ENCODE results near the gene RRP8.

The RRP8 gene

DNA sequence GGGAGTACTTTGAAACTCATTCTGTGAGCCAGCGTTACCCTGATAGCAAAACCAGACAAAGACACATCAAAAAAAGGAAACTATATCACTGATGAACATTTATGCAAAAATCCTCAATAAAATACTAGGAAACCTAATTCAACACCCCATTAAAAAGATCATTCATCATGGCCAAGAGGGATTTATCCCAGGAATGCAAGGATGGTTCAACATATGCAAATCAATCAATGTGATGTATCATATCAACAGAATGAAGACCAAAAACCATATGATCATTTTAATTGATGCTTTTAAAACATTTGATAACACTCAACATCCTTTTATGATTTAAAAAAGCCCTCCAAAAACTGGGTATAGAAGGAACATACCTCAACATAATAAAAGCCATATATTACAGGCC, 19.8 kb downstream of the RRP8 start:
- Histone ChIP-seq H3K18ac (ENCODE audit: low read length) (no peak overlapping the region), H3K9me3 (replicated peaks in 1 of 2; ENCODE audit: control insufficient read depth in 2 of 2, insufficient read depth in 1 of 2, low read depth in 1 of 2, low read length in 2 of 2) (peaks cover 8 to 23% of the 10 kb centered on the region in 2 donors), H3K4ac (ENCODE audit: low read length) (no peak overlapping the region), H3K9ac (ENCODE audit: low read depth, low read length, poor library complexity) (no peak overlapping the region), H3K36me3 (replicated peaks in 1 of 2; ENCODE audit: control insufficient read depth in 2 of 2, insufficient read depth in 2 of 2, low read length in 2 of 2) (peaks cover 0 to 4% of the 10 kb centered on the region in 2 donors), H2AFZ (ENCODE audit: low read length) (no peak overlapping the region), H3K79me1 (ENCODE audit: low read depth, low read length) (peaks cover 5% of the 10 kb centered on the region), H3K23ac (ENCODE audit: low read depth, low read length, poor library complexity) (no peak overlapping the region), H2BK15ac (ENCODE audit: low read length) (no peak overlapping the region), H3K4me1 (ENCODE audit: control insufficient read depth in 2 of 2, insufficient read depth in 1 of 2, low read depth in 1 of 2, low read length in 2 of 2) (peaks cover 0 to 2% of the 10 kb centered on the region in 2 donors), H4K8ac (ENCODE audit: low read depth, low read length) (no peak overlapping the region), H2BK120ac (ENCODE audit: low read depth, low read length) (no peak overlapping the region), H4K91ac (ENCODE audit: low read depth, low read length, poor library complexity) (no peak overlapping the region), H2BK12ac (ENCODE audit: low read length) (no peak overlapping the region), H3K4me2 (ENCODE audit: insufficient read depth, low read length, poor library complexity, severe bottlenecking) (no peak overlapping the region), H3K27ac (replicated peaks; ENCODE audit: low read length) (no peak overlapping the region), H3K14ac (ENCODE audit: low read length) (no peak overlapping the region), H2AK5ac (ENCODE audit: low read depth, low read length) (no peak overlapping the region), H3K4me3 (ENCODE audit: low read length in 2 of 2) (no peak overlapping the region), H2BK5ac (ENCODE audit: low read length) (no peak overlapping the region), H3K27me3 (ENCODE audit: control insufficient read depth in 3 of 3, insufficient read depth in 3 of 3, low read depth in 1 of 3, low read length in 3 of 3) (no peaks in the 10 kb centered on the region)
- no CpG with 5 or more reads among the region's 1 CpG for WGBS, 2 donors (ENCODE audit: extremely low coverage in 2 of 2, insufficient read length in 2 of 2, insufficient replicate concordance in 1 of 2)
- no peak for DNase-seq (ENCODE audit: low spot score)

DNA sequence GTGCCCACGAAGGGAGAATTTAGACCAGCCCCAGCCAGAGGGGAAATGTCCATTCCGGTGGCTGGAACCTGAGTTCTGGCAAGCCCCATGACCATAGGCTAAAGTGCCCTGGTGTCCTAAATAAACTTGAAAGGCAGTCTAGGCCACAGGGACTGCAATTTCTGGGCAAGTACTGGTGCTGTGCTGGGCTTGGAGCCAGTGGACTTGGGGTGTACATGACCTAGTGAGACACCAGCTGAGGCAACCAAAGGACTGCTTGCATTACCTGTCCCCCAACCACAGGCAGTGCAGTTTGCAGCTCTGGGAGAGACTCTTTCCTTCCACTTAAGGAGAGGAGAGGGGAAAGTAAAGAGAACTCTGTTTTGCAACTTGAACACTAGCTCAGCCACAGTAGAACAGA, 23.7 kb downstream of the RRP8 start:
- no peak overlapping the region for H3K23ac ChIP-seq (ENCODE audit: low read depth, low read length, poor library complexity)
- no peak overlapping the region for H4K8ac ChIP-seq (ENCODE audit: low read depth, low read length)
- no peaks in the 10 kb centered on the region for H3K27me3 ChIP-seq (ENCODE audit: control insufficient read depth in 3 of 3, insufficient read depth in 3 of 3, low read depth in 1 of 3, low read length in 3 of 3)
- peaks cover 4 to 17% of the 10 kb centered on the region in 2 donors for H3K9me3 ChIP-seq (replicated peaks in 1 of 2; ENCODE audit: control insufficient read depth in 2 of 2, insufficient read depth in 1 of 2, low read depth in 1 of 2, low read length in 2 of 2)
- H3K4me2 ChIP-seq (ENCODE audit: insufficient read depth, low read length, poor library complexity, severe bottlenecking): no peak overlapping the region
- H2BK12ac ChIP-seq (ENCODE audit: low read length): no peak overlapping the region
- no peak overlapping the region for H3K4ac ChIP-seq (ENCODE audit: low read length)
- no peak overlapping the region for H3K4me3 ChIP-seq (ENCODE audit: low read length in 2 of 2)
- no CpG with 5 or more reads among the region's 2 CpGs for WGBS, 2 donors (ENCODE audit: extremely low coverage in 2 of 2, insufficient read length in 2 of 2, insufficient replicate concordance in 1 of 2)
- no peak overlapping the region for H2AK5ac ChIP-seq (ENCODE audit: low read depth, low read length)
- DNase-seq (ENCODE audit: low spot score): no peak
- no peak overlapping the region for H3K9ac ChIP-seq (ENCODE audit: low read depth, low read length, poor library complexity)
- H3K79me1 ChIP-seq (ENCODE audit: low read depth, low read length): no peaks in the 10 kb centered on the region
- no peak overlapping the region for H2BK5ac ChIP-seq (ENCODE audit: low read length)
- no peak overlapping the region for H3K18ac ChIP-seq (ENCODE audit: low read length)
- no peak overlapping the region for H3K27ac ChIP-seq (replicated peaks; ENCODE audit: low read length)
- H2AFZ ChIP-seq (ENCODE audit: low read length): no peak overlapping the region
- no peak overlapping the region for H4K91ac ChIP-seq (ENCODE audit: low read depth, low read length, poor library complexity)
- no peaks in the 10 kb centered on the region for H3K4me1 ChIP-seq (ENCODE audit: control insufficient read depth in 2 of 2, insufficient read depth in 1 of 2, low read depth in 1 of 2, low read length in 2 of 2)
- H2BK15ac ChIP-seq (ENCODE audit: low read length): no peak overlapping the region
- H2BK120ac ChIP-seq (ENCODE audit: low read depth, low read length): no peak overlapping the region
- H3K14ac ChIP-seq (ENCODE audit: low read length): no peak overlapping the region
- no peaks in the 10 kb centered on the region for H3K36me3 ChIP-seq (replicated peaks in 1 of 2; ENCODE audit: control insufficient read depth in 2 of 2, insufficient read depth in 2 of 2, low read length in 2 of 2)

- no peaks in the 10 kb centered on the region for H3K79me1 ChIP-seq (ENCODE audit: low read depth, low read length)
- no peaks in the 10 kb centered on the region for H3K4me1 ChIP-seq (ENCODE audit: control insufficient read depth in 2 of 2, insufficient read depth in 1 of 2, low read depth in 1 of 2, low read length in 2 of 2)
- no peak overlapping the region for H3K4ac ChIP-seq (ENCODE audit: low read length)
- no peak overlapping the region for H4K91ac ChIP-seq (ENCODE audit: low read depth, low read length, poor library complexity)
- H2BK15ac ChIP-seq (ENCODE audit: low read length): no peak overlapping the region
- no peak overlapping the region for H4K8ac ChIP-seq (ENCODE audit: low read depth, low read length)
- no peak overlapping the region for H3K14ac ChIP-seq (ENCODE audit: low read length)
- no peak overlapping the region for H3K4me3 ChIP-seq (ENCODE audit: low read length in 2 of 2)
- no peak overlapping the region for H3K9ac ChIP-seq (ENCODE audit: low read depth, low read length, poor library complexity)
- H3K23ac ChIP-seq (ENCODE audit: low read depth, low read length, poor library complexity): no peak overlapping the region
- H3K27me3 ChIP-seq (ENCODE audit: control insufficient read depth in 3 of 3, insufficient read depth in 3 of 3, low read depth in 1 of 3, low read length in 3 of 3): no peaks in the 10 kb centered on the region
- no peak overlapping the region for H2BK5ac ChIP-seq (ENCODE audit: low read length)
- H3K9me3 ChIP-seq (replicated peaks in 1 of 2; ENCODE audit: control insufficient read depth in 2 of 2, insufficient read depth in 1 of 2, low read depth in 1 of 2, low read length in 2 of 2): peaks cover 2 to 4% of the 10 kb centered on the region in 2 donors
- no peak overlapping the region for H2AFZ ChIP-seq (ENCODE audit: low read length)
- H2AK5ac ChIP-seq (ENCODE audit: low read depth, low read length): no peak overlapping the region
- DNase-seq (ENCODE audit: low spot score): no peak
- no peak overlapping the region for H2BK120ac ChIP-seq (ENCODE audit: low read depth, low read length)
- WGBS, 2 donors (ENCODE audit: extremely low coverage in 2 of 2, insufficient read length in 2 of 2, insufficient replicate concordance in 1 of 2): no CpG with 5 or more reads among the region's 1 CpG
- no peak overlapping the region for H3K4me2 ChIP-seq (ENCODE audit: insufficient read depth, low read length, poor library complexity, severe bottlenecking)
- H3K27ac ChIP-seq (replicated peaks; ENCODE audit: low read length): no peak overlapping the region
- H2BK12ac ChIP-seq (ENCODE audit: low read length): no peak overlapping the region
- H3K36me3 ChIP-seq (replicated peaks in 1 of 2; ENCODE audit: control insufficient read depth in 2 of 2, insufficient read depth in 2 of 2, low read length in 2 of 2): no peaks in the 10 kb centered on the region
- no peak overlapping the region for H3K18ac ChIP-seq (ENCODE audit: low read length)
Observed at GRCh38 chr11:6578134-6578533, 25.3 kb downstream of the RRP8 start.

DNA sequence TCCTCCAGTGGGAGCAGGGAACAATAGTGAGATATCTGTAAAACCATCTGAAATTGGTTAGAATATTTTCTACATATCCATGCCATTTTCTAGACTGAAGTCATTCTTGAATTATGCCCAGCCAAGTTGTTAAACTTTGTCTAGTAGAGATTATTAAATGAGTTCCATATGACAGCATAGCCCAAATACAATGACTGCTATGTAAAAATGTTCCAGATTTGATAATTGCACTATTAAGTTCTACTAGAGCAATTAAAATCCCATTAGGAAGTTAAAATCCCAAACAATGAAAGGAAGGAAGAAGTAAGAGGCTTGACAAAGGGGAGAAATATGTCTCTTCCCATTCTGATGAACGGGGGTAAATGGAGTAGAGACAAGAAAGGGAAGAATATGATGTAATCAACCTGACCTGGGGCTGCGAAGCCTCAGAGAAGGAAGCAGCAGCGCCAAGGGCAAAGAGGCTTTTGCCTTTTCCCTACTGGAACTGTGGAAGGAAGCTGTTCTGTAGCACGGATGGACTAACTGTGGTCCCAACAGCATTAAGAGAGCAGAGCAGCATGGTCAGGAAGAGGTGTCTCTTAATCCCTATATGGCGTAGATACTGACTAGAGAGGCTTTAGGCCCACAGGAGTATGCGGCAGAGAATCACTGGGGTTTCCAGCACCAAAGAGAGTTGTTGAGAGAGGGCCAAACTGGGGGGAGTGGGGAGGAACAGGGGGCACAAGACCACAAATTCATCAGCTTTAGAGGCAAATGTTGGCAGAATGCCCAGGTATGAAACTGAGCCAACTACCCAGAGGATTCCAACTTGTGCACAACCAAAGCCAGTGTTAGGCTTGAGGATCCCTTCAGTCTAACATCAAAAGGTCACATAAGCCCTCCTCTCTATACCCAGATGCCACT, 26.7 kb downstream of the RRP8 start:
- H2BK15ac ChIP-seq (ENCODE audit: low read length): no peak overlapping the region
- no peak overlapping the region for H2BK12ac ChIP-seq (ENCODE audit: low read length)
- no peaks in the 10 kb centered on the region for H3K36me3 ChIP-seq (replicated peaks in 1 of 2; ENCODE audit: control insufficient read depth in 2 of 2, insufficient read depth in 2 of 2, low read length in 2 of 2)
- WGBS, 2 donors (ENCODE audit: extremely low coverage in 2 of 2, insufficient read length in 2 of 2, insufficient replicate concordance in 1 of 2): no CpG with 5 or more reads among the region's 6 CpGs
- H3K14ac ChIP-seq (ENCODE audit: low read length): no peak overlapping the region
- H2AK5ac ChIP-seq (ENCODE audit: low read depth, low read length): no peak overlapping the region
- no peak overlapping the region for H3K9ac ChIP-seq (ENCODE audit: low read depth, low read length, poor library complexity)
- no peak for DNase-seq (ENCODE audit: low spot score)
- no peak overlapping the region for H3K27ac ChIP-seq (replicated peaks; ENCODE audit: low read length)
- H3K4me1 ChIP-seq (ENCODE audit: control insufficient read depth in 2 of 2, insufficient read depth in 1 of 2, low read depth in 1 of 2, low read length in 2 of 2): no peaks in the 10 kb centered on the region
- H3K79me1 ChIP-seq (ENCODE audit: low read depth, low read length): no peaks in the 10 kb centered on the region
- peaks cover 0 to 4% of the 10 kb centered on the region in 2 donors for H3K9me3 ChIP-seq (replicated peaks in 1 of 2; ENCODE audit: control insufficient read depth in 2 of 2, insufficient read depth in 1 of 2, low read depth in 1 of 2, low read length in 2 of 2)
- no peak overlapping the region for H2BK5ac ChIP-seq (ENCODE audit: low read length)
- no peak overlapping the region for H4K91ac ChIP-seq (ENCODE audit: low read depth, low read length, poor library complexity)
- H3K4ac ChIP-seq (ENCODE audit: low read length): no peak overlapping the region
- no peak overlapping the region for H3K4me3 ChIP-seq (ENCODE audit: low read length in 2 of 2)
- no peaks in the 10 kb centered on the region for H3K27me3 ChIP-seq (ENCODE audit: control insufficient read depth in 3 of 3, insufficient read depth in 3 of 3, low read depth in 1 of 3, low read length in 3 of 3)
- H4K8ac ChIP-seq (ENCODE audit: low read depth, low read length): no peak overlapping the region
- H3K18ac ChIP-seq (ENCODE audit: low read length): no peak overlapping the region
- no peak overlapping the region for H2AFZ ChIP-seq (ENCODE audit: low read length)
- no peak overlapping the region for H3K23ac ChIP-seq (ENCODE audit: low read depth, low read length, poor library complexity)
- no peak overlapping the region for H2BK120ac ChIP-seq (ENCODE audit: low read depth, low read length)
- H3K4me2 ChIP-seq (ENCODE audit: insufficient read depth, low read length, poor library complexity, severe bottlenecking): no peak overlapping the region

All from neuronal stem cell (in vitro differentiated cells).